Measurements from ENCODE around the gene RELN.

RELN gene

DNA sequence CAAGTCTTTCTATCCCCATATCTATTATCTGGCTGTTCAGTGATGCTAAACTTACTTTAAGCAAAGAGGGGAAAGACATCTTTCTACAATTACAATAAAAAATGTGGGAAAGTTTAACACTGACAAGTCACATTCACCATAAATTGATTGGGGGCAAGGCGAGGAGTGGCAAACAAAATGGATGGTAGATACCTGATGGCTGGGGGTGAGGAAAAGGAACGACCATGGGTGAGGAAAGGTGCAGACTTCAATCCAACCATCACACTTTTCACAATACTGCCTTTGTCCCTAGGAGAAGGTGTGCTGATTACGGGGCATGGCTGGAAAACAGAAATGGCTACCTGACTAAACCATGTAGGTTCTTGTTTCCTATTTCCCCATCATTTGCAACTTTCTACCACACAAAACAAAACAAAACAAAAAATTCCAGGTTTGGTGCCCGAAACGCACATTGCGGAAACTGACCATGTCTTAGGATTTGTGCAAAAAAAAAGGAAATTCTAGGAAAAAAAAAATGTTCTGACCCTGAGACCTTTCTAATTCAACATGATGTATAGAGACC is 3.8 kb downstream of the RELN start:
- TF ChIP-seq, protein P1, sequence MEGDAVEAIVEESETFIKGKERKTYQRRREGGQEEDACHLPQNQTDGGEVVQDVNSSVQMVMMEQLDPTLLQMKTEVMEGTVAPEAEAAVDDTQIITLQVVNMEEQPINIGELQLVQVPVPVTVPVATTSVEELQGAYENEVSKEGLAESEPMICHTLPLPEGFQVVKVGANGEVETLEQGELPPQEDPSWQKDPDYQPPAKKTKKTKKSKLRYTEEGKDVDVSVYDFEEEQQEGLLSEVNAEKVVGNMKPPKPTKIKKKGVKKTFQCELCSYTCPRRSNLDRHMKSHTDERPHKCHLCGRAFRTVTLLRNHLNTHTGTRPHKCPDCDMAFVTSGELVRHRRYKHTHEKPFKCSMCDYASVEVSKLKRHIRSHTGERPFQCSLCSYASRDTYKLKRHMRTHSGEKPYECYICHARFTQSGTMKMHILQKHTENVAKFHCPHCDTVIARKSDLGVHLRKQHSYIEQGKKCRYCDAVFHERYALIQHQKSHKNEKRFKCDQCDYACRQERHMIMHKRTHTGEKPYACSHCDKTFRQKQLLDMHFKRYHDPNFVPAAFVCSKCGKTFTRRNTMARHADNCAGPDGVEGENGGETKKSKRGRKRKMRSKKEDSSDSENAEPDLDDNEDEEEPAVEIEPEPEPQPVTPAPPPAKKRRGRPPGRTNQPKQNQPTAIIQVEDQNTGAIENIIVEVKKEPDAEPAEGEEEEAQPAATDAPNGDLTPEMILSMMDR (IDR thresholded peaks at IDR 0.05) = no peak
- Histone ChIP-seq H3K27ac (no peak overlapping the region), H3K4me3 (no peak overlapping the region)
- no peak for DNase-seq (ENCODE audit: low spot score)

DNA sequence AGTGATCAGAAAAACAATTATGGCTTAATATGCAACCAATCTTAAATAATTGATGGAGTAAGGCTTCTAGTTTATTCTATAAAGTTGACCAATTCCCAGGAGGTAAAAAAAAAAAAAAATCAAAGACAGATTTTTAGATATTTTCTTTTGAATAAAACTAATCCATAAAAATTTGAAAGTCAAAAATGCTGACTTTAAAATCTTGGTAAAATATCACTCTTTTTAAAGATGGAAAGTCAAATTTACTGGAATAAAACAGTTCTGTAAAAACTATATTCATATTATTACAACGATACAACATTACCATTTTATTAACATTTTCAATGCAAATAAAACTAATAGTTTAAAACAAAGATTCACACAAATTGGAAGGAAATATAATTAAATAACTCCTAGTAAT is 5.4 kb downstream of the RELN start:
- no peak overlapping the region for H3K27ac ChIP-seq
- TF ChIP-seq, protein P1 (IDR thresholded peaks at IDR 0.05) = no peak
- no peak for DNase-seq (ENCODE audit: low spot score)
- H3K4me3 ChIP-seq = no peak overlapping the region

DNA sequence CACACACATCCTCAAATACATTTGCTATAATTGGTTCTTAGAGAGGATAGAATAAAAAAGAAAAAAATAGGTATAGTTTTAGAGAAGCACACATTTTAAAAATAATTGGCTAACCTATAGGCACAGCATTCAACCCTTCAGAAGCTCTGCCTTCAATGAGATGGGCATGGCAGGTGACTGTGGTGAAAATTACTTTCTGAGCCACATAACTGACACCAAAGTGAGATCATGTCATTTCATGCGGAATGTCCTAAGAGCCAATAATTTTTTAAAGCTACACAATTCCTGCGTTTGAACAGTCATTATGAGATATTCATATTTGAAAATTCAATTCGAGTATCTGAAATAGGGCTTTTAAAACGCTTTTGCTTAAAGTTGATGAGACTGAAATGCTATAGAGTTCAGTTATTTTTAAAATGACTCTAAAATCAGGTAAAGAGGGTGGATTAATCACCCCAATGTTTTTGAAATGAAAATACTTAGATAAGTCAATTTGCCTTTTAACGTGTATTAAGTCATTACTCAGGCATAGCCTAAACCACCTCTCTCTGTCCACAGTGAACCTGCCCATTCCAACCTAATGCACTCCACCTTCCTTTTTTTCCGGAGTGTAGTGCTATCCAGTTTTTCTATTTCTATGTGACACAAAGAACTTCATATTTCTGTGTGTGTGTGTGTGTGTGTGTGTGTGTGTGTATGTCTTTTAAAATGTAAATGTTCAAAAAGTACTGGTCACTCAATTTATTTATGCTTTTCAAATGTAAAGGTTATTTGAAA is 6.1 kb downstream of the RELN start:
- TF ChIP-seq, protein P1 (IDR thresholded peaks at IDR 0.05) = no peak
- no peak for DNase-seq (ENCODE audit: low spot score)
- Histone ChIP-seq H3K27ac (no peak overlapping the region), H3K4me3 (no peak overlapping the region)

DNA sequence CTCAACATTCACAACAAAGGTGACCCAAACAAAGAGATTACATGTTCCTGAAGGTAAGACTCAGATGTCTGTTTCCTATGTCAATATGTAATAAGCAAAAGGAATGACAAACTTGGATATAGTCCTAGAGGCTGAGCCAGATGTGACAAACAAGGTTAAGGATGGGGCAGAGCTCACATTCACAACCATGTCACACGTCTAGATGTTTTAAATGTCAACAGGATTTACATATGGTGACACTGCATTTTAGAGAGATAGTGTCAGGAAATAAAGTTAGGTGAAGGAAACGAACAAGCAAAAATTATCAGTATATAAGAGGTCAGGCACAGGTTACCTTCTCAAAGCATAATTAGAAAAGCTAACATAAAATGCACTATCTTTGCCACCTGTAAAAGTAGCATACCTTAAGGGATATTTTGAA is 8.4 kb downstream of the RELN start:
- DNase-seq (ENCODE audit: low spot score) = no peak
- TF ChIP-seq, protein P1 (IDR thresholded peaks at IDR 0.05) = no peak
- no peak overlapping the region for H3K4me3 ChIP-seq
- H3K27ac ChIP-seq = no peak overlapping the region

DNA sequence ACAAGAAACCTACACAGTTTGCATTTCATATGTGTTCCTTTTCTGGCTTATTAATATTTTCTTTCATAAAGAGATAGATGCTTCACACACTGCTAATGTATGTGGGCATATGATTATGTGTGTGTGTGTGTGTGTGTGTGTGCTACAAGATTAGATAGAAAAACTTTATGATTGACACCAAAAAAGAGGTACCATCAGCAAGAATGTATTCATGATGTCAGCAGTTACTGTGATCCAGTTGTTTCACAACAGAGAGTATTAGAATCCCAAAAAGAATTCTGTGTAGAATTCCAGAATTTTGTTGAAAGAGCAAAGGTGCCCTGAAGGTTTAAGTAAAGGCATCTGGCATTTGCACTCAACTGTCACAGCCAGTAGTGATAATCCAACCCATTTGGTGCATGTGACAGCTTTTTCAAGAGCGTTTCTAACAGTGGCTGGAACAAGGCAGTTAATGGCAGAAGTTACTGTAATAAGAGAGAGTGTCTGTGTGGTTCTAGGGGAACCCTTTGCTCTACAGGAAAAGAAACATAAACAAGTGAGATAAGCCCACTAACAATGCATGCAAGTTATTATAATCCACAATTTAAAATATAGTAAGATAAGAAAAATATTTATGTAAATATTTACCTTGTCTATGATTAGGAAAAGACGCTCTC is 16.6 kb downstream of the RELN start:
- Histone ChIP-seq H3K4me3 (no peak overlapping the region), H3K27ac (no peak overlapping the region)
- TF ChIP-seq, protein P1 (IDR thresholded peaks at IDR 0.05) = no peak
- no peak for DNase-seq (ENCODE audit: low spot score)

DNA sequence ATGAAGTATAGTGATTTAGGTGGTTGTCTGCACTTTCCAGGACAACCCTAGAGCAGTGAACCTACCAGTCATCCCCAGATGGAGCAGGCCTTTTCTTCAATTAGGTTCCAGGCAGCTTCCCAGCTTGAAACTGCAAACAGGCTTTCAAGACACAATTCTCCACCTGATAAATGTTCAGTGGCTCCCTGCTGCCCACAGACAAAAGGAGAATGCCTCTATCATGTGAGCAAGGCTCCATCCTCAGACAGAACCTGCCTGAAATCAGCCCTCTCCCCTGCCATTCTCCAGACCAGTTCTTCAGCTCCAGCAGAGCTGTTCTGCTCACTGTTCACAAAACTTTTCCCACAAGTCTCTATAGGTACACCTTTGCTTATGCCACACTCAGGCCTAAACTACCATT is 22.1 kb downstream of the RELN start:
- no peak overlapping the region for H3K27ac ChIP-seq
- DNase-seq (ENCODE audit: low spot score) = no peak
- TF ChIP-seq, protein P1 (IDR thresholded peaks at IDR 0.05) = no peak
- no peak overlapping the region for H3K4me3 ChIP-seq
